Non-pigmented ciliary epithelial cell (primary cell): ENCODE data around the gene POLR2C.

ENCODE experiments used
- DNase-seq: peaks from one replicate; pipeline ENCODE4 v3.0.0-alpha.2; 2010; ENCODE audit warnings: low read depth

Gene POLR2C

DNA sequence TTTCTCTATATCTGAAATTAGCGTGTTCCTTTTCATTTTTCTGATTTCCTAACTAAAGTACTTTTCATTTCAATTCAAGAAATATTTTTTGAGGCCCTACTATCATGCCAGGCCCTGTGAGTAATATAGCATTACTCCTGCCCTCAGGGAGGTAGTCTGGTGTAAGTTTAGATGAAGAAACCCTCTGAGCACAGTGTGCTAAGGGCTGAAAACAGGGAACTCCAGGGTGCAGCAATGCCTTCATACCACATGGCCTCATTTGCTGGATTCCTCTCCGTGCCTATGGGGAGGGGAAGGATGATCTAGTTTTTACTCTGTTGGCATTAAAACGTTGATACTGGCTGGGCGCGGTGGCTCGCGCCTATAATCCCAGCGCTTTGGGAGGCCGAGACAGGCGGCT is 10.5 kb upstream of the POLR2C start:
- DNase-seq, result no peak

DNA sequence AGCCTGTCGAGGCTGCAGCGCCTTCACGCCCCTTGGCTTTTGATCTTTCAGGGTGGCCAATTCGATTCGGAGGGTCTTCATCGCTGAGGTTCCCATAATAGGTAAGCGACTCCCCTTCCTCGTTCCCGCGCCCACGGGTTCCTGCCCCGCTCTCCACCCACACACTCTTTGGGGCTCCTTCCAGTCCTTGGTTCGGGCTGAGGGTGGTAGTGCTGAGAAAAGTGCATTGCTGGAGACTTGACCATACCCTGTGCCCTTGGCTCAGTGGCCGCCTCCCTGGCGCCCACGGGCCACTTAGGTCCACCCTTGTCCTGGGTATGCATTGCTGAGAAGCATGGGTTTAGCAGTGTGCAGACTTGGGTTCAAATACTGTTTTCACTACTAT is 491 bp downstream of the POLR2C start:
- no peak for DNase-seq

- DNase-seq, result no peak
Observed at GRCh38 chr16:57464523-57464922, 2.0 kb downstream of the POLR2C start.

- no peak for DNase-seq
Observed at GRCh38 chr16:57468346-57468745, 5.9 kb downstream of the POLR2C start.

DNA sequence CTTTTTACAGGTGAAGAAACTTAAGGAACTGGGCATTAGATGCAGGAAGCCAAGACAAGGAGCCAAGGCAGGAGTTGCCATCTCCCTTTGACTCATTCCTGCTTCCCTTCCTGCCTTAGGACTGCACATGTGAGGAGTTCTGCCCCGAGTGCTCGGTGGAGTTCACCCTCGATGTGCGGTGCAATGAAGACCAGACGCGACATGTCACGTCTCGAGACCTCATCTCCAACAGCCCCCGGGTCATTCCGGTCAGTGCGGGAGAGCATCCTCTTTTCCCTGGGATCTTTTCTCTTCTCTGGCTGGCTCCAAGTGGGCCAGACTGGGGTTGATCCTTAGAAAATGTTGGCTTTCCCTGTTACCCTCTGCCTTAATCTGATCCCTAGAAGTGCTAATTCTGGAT is 6.6 kb downstream of the POLR2C start:
- DNase-seq, result no peak

DNA sequence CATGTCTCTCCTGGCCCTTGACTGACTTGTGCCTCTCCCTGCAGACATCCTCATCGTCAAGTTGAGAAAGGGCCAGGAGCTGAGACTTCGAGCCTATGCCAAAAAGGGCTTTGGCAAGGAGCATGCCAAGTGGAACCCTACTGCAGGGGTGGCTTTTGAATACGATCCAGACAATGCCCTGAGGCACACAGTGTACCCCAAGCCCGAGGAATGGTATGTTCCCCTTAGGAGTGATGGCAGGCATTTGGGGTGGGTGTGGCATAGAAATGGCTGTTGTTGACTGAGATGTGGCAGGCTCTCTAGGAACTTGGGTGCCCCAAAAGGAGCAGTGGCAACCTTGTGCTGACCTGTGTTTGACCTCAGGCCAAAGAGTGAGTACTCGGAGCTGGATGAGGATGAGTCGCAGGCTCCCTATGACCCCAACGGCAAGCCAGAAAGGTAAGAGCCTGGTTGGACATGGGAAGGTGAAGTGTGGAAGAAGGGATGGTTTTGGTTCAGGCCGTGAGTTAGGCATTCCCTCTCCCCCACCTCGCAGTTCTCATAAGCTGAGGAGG is 7.5 kb downstream of the POLR2C start:
- no peak for DNase-seq

DNA sequence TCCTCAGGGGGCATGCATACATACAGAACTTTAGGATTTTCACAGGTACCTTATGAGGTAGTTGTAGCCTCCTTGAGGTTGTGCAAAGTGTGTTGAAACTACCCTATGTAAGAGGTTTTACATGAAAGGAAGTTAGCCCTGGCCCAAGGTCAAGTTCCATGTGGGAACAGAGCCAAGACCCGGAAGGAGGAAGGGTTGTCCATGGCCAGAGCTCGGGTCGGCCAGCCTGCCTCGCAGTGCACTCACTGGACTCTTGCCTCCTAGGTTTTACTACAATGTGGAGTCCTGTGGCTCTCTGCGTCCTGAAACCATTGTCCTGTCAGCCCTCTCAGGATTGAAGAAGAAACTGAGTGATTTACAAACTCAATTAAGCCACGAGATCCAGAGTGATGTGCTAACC is 8.2 kb downstream of the POLR2C start:
- DNase-seq, result no peak

DNA sequence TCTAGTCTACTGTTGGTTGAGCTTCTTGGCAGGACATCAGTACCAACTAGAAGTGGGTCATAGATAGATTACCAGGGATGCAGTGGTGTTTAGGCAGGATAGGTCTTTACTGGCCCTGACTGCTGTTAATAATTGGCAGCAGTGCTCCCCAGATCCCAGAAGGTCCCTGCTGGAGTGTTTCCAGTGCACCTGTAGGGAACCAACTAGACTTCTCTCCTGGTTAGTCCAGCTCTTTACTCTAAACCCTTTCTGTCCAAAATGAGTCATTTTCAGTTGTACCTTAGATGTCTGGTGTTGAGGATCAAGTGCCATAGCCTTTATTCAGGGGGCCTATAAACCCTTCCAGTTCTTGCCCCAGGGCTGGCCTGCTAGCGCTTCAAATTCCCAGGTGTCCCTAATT is 8.7 kb downstream of the POLR2C start:
- no peak for DNase-seq

DNA sequence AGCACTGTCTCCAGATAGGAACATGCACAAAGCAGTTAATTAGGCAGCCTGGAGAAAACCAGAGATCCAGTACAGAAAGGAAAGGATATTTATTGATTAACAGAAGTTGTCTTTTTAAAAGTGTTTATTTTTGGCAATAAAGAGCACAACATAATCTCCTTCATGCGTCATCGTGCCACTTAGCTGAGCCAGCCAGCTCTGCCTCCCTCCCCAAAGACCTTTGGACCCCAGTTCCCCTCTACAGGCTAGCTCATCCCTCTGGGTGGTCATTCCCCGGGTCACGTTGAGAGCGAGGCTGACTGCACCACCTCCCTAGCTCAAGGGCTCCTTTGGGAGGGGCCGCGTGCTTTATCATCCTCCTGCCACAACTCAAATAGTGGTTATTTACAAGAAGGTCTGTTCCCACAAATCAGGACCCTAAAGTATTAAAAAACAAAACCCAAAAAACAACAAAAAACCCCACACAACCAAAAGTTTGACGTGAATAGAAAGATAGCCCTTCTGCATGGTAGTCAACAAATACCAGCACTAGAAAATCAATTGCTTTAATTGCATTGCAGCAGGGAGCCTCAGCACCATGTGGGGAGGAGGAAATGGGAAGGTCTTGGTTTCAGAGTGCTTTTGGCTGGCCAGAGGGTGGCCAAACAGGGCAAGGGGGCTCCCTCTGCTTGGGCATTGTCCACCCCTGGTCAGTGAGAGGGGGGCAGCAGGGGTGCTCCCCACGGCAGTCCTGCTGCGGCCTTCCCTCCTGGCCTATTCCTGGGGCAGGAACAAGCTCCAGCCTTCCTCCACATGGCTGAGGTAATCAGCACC is 9.6 kb downstream of the POLR2C start:
- DNase-seq, result no peak

GRCh38 chr16:57472665-57473060 is 10.2 kb downstream of the POLR2C start:
- DNase-seq, result no peak

- no peak for DNase-seq
Observed at GRCh38 chr16:57473176-57473840, 10.8 kb downstream of the POLR2C start.

DNA sequence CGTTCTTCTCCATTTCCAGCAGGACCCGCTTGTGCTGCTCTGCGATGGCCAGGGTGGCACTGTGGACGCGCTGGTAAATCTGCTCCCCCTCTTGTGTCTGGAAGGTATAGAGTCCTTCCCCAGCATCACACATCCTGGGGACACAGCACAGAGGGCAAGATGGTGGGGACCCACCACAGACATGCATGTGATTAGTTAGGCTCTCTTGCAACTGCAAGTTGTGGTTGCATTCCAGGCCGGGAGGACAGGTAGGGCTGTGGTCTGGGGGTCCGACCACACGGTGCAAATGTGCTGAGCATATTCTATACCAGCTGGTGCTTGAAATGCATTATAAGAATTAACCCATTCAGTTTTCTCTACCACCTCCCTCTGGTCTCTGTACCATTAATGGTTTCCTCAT is 11.4 kb downstream of the POLR2C start:
- no peak for DNase-seq

DNA sequence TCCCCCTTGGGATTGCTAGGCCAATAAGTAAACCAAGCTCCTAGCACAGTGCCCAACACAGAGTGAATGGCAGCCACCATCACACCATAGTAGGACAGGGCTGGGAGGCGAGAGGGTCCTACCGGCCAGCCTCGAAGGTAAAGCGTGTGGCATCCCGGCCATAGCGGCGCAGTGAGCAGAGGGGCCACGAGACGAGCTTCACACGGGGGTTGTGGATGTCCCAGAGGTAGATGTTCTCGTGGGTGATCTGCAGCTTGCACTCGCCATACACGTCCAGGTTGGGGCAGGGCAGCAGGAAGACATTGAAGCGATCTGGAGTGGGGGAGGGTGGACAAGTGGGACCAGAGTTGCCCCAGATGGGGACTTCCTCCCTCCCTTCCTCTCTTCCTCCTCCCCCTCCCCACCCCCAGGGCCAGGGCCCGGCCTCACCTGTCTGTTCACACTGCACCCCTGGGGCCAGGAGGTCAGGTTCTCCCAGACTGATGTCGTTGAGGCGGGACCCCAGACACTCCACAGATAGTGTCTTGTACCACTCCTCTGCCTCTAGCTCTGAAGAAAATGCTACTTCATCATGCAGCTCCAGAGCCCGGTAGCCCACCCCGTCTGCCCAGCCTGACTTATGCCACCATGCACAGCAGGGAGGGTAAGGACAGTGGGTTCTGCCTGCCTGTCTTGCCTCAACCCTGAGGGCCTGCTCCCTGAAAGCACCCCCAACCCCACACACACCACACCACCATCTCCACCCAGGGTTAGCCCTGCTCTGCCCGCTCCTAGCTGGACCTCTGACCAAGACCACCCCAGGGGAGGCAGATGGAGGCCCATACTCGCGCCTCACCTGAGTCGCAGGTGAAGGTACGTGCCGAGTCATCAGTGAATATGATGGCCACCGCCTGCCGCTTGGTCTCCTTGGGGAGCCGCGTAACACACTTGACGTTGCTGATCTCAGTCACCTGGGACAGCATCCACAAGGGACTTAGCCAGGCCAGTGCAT is 12.5 kb downstream of the POLR2C start:
- DNase-seq, result no peak

GRCh38 chr16:57475711-57476339 is 13.3 kb downstream of the POLR2C start:
- no peak for DNase-seq

GRCh38 chr16:57476546-57477410 is 14.3 kb downstream of the POLR2C start:
- DNase-seq, result no peak

DNA sequence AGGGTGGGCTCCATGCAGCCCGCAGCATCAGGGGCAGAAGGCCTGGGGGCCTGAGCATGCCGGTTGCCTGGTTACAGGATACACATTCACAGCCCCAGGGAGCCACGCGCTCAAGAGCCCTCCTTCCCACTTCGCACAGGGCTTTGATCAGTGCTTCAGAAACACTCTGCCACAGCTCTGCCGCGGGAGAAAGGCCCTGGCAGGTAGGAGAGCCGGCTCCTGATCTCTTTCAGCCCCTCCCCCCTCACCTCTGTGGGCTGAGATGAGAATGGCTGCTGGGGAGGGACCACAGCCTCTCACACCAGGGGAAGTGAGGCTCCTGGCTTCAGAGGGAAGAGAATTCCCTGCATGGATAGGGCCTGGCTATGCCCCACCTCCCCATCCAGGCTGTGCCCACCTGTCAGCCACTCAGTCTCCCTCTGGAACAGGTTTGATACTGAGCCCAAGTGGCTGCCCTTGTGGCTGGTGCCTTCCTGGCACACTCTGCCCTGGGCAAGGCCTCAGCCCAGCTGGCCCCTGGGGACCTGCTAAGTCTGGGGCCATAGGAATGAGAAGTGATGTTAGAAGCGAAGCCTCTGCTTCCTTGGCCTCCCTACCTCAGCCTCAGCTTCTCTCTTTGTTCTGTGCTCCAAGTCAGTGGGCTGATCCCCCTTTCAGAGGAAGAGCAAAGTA is 15.2 kb downstream of the POLR2C start:
- DNase-seq, result no peak

GRCh38 chr16:57478396-57479204 is 16.1 kb downstream of the POLR2C start:
- no peak for DNase-seq

DNA sequence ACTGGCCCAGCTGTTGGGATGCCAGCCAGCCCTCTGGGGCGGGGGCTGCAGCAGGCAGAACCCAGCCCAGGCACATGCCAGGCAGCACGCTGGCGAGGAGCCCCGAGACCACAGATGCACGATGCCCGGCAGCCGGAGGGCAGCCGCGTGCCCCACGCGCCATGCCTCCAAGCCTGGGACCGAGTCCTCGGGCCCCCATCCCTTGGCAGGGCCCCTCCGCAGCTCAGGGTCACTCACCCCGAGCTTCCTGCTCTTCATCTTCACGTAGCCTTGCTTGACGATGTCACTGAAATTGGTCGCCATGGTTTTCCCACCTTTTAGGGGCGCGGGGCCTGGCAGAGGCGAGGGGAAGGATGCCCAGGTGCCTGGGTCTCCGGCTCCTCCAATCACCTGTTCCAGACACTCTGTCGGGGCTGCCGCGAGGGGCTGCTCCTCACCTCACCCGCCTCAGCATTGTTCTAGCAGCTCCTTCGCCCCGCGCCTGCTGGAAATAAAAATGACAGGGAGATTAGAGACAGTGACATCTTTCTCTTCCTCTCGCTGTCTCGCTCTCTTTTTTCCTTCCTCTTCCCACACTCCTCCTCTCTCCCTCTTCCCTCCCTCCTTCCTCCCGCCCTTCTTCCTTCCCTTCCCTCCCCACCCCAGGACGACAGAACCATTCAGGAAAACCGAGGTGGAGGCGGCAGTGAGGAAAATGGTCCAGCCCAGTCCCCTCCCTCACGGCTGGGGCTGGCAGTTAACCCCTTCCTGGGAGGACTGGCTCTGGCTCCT is 16.9 kb downstream of the POLR2C start:
- DNase-seq, result no peak
